Measurements from ENCODE around the gene LILRB3.
A peak's percentile ranks its signal among the peaks of the same experiment; 100 is the strongest.
"Not testable (repeated sequence)": the region's sequence is repeated elsewhere in the genome, so short reads cannot be mapped to it uniquely, and the experiment has no call there.

The LILRB3 gene

GRCh38 chr19:54189735-54190502 lies 32.9 kb downstream of the LILRB3 start:
- peak; percentile 92 for DNase-seq (ENCODE audit: low spot score)

GRCh38 chr19:54189145-54189734 lies 33.6 kb downstream of the LILRB3 start, which contains the start of gene MBOAT7:
Gene MBOAT7 (minus strand): TSS chr19:54189580. CDS start chr19:54188508, 1,072 bp downstream.
- DNase-seq (ENCODE audit: low spot score), result no peak

GRCh38 chr19:54188215-54188871 lies 34.5 kb downstream of the LILRB3 start:
- no peak for DNase-seq (ENCODE audit: low spot score)

- no peak for DNase-seq (ENCODE audit: low spot score)
These were observed 35.8 kb downstream of the LILRB3 start for GRCh38 chr19:54186934-54187381.

GRCh38 chr19:54186351-54186750 lies 36.5 kb downstream of the LILRB3 start:
- no peak for DNase-seq (ENCODE audit: low spot score)

GRCh38 chr19:54183431-54183830 lies 39.4 kb downstream of the LILRB3 start:
- DNase-seq (ENCODE audit: low spot score), result no peak

- DNase-seq (ENCODE audit: low spot score), result not testable (repeated sequence)
These were observed 40.9 kb downstream of the LILRB3 start for GRCh38 chr19:54181894-54182293.

- no peak for DNase-seq (ENCODE audit: low spot score)
These were observed 42.1 kb downstream of the LILRB3 start for GRCh38 chr19:54180691-54181091.

- DNase-seq (ENCODE audit: low spot score), result no peak
These were observed 42.8 kb downstream of the LILRB3 start for GRCh38 chr19:54179921-54180461.

GRCh38 chr19:54179262-54179852 lies 43.5 kb downstream of the LILRB3 start:
- DNase-seq (ENCODE audit: low spot score), result no peak

- no peak for DNase-seq (ENCODE audit: low spot score)
These were observed 44.1 kb downstream of the LILRB3 start for GRCh38 chr19:54178581-54179261.

GRCh38 chr19:54173951-54174834 lies 48.6 kb downstream of the LILRB3 start:
- DNase-seq (ENCODE audit: low spot score), result no peak

- DNase-seq (ENCODE audit: low spot score), result no peak
These were observed 49.5 kb downstream of the LILRB3 start for GRCh38 chr19:54173359-54173699.

- DNase-seq (ENCODE audit: low spot score), result peak; percentile 66
These were observed 50.1 kb downstream of the LILRB3 start, which contains the start of gene TMC4 for GRCh38 chr19:54172471-54173358. Gene TMC4 (minus strand): TSS chr19:54173160. CDS start chr19:54173117, 43 bp downstream.

- not testable (repeated sequence) for DNase-seq (ENCODE audit: low spot score)
These were observed 50.9 kb downstream of the LILRB3 start for GRCh38 chr19:54171736-54172431.

GRCh38 chr19:54169149-54169740 lies 53.6 kb downstream of the LILRB3 start:
- no peak for DNase-seq (ENCODE audit: low spot score)

GRCh38 chr19:54168174-54168917 lies 54.5 kb downstream of the LILRB3 start:
- DNase-seq (ENCODE audit: low spot score), result peak; percentile 95

All from HuH-7.5 (cell line).